Ovary (tissue), 3 donors: Measurements from ENCODE around the gene SS18L1.

Experiments
- CTCF ChIP-seq, 3 donors: fragments of 450-650 bp in 2 of 3; fragments of 200-600 bp in 1 of 3; IDR thresholded peaks; one replicate each; pipeline versions ENCODE4 v1.5.1 to v1.8.0; 2016 to 2022; ENCODE audit warnings: antibody characterized with exemption in 3 of 3, mild to moderate bottlenecking in 1 of 3
- EP300 ChIP-seq: sonication (generic); formaldehyde crosslinking; IDR thresholded peaks from one replicate; pipeline ENCODE4 v1.6.1; 2017; ENCODE audit warnings: antibody characterized with exemption
- POLR2A ChIP-seq: fragments of 450-650 bp; IDR thresholded peaks from one replicate; pipeline ENCODE4 v1.6.1; 2017; ENCODE audit warnings: antibody characterized with exemption, mild to moderate bottlenecking, moderate library complexity
- donor health status: DM: no; HTN: no; CAD: no.

GRCh38 chr20:62174870-62175624, 31.5 kb downstream of the SS18L1 start:
- TF ChIP-seq CTCF (IDR thresholded peaks at IDR 0.05): no peak
- TF ChIP-seq POLR2A: no peak
- no peak for TF ChIP-seq EP300
